HEK293 (cell line): ENCODE results near the gene TOR4A.

Source experiments
- CTCF ChIP-seq: fragments of 450-650 bp; formaldehyde crosslinking; IDR thresholded peaks from 2 replicates; pipeline ENCODE4 v1.5.1; 2016; ENCODE audit warnings: missing biosample characterization, missing genetic modification characterization
- KLF7 ChIP-seq: fragments of 450-650 bp; formaldehyde crosslinking; IDR thresholded peaks from 2 replicates; pipeline ENCODE4 v1.5.1; 2016; ENCODE audit warnings: missing biosample characterization, missing genetic modification characterization, borderline replicate concordance
- ZNF670 ChIP-seq: fragments of 450-650 bp; formaldehyde crosslinking; IDR thresholded peaks from 2 replicates; pipeline ENCODE4 v1.5.1; 2016; ENCODE audit warnings: missing biosample characterization, missing genetic modification characterization, low read depth
- ZNF776 ChIP-seq: fragments of 450-650 bp; formaldehyde crosslinking; IDR thresholded peaks from 2 replicates; pipeline ENCODE4 v1.5.0; 2017; ENCODE audit warnings: missing biosample characterization, missing genetic modification characterization, borderline replicate concordance

- TF ChIP-seq CTCF (tag by site-specific recombination) (no peak), KLF7 (tag by site-specific recombination) (no peak), ZNF670 (tag by site-specific recombination) (no peak), ZNF776 (tag by site-specific recombination) (no peak)
Observed at GRCh38 chr9:137237759-137238726, 39.5 kb upstream of the TOR4A start.
